MM.1S (cell line): ENCODE measurements around the gene CTNNBL1.

ENCODE experiments used
- DNase-seq: peaks from one replicate; pipeline ENCODE4 v3.0.0-alpha.2; 2015
- H2AFZ ChIP-seq: fragments of 300-600 bp; sonication (generic); 2 replicates; pipeline ENCODE4 v1.6.0; 2016; ENCODE audit warnings: antibody characterized with exemption, low read length
- H3F3A ChIP-seq: fragments of 300-600 bp; sonication (generic); 2 replicates; pipeline ENCODE4 v1.6.1; 2016; ENCODE audit warnings: mild to moderate bottlenecking, antibody characterized with exemption, low read length, moderate library complexity, mixed read lengths; ENCODE audit not compliant: insufficient read depth
- H3K27ac ChIP-seq: fragments of 300-600 bp; sonication (generic); 2 replicates; pipeline ENCODE4 v1.5.1; 2016; ENCODE audit warnings: mild to moderate bottlenecking, low read length
- H3K27me3 ChIP-seq: fragments of 300-600 bp; sonication (generic); replicated peaks from 2 replicates; pipeline ENCODE4 v1.6.0; 2016; ENCODE audit warnings: low read length; ENCODE audit not compliant: insufficient read depth
- H3K36me3 ChIP-seq: fragments of 300-600 bp; sonication (generic); replicated peaks from 2 replicates; pipeline ENCODE4 v1.6.1; 2016; ENCODE audit warnings: mild to moderate bottlenecking, low read length, mixed read lengths; ENCODE audit not compliant: insufficient read depth
- H3K4me1 ChIP-seq: fragments of 300-600 bp; sonication (generic); 2 replicates; pipeline ENCODE4 v1.6.1; 2016; ENCODE audit warnings: low read length, mixed read lengths
- H3K4me2 ChIP-seq: fragments of 300-600 bp; sonication (generic); 2 replicates; pipeline ENCODE4 v1.6.0; 2016; ENCODE audit warnings: low read depth, low read length
- H3K4me3 ChIP-seq: fragments of 300-600 bp; sonication (generic); 2 replicates; pipeline ENCODE4 v1.5.1; 2016; ENCODE audit warnings: low read length, mixed read lengths
- H3K79me2 ChIP-seq: fragments of 300-600 bp; sonication (generic); 2 replicates; pipeline ENCODE4 v1.6.1; 2016; ENCODE audit warnings: mixed run types, low read length, mixed read lengths
- H3K9ac ChIP-seq: fragments of 300-600 bp; sonication (generic); 2 replicates; pipeline ENCODE4 v1.6.1; 2016; ENCODE audit warnings: low read length, mixed read lengths
- H3K9me2 ChIP-seq: fragments of 300-600 bp; sonication (generic); replicated peaks from 2 replicates; pipeline ENCODE4 v1.6.1; 2016; ENCODE audit warnings: mild to moderate bottlenecking, low read length, mixed read lengths; ENCODE audit not compliant: insufficient read depth
- H3K9me3 ChIP-seq: fragments of 300-600 bp; sonication (generic); replicated peaks from 2 replicates; pipeline ENCODE4 v1.6.1; 2016; ENCODE audit warnings: mild to moderate bottlenecking, low read length, mixed read lengths; ENCODE audit not compliant: insufficient read depth
- H4K20me1 ChIP-seq: fragments of 300-600 bp; sonication (generic); 2 replicates; pipeline ENCODE4 v1.6.1; 2016; ENCODE audit warnings: mild to moderate bottlenecking, low read length, moderate library complexity, mixed read lengths; ENCODE audit not compliant: insufficient read depth
- CTCF ChIP-seq: fragments of 300-600 bp; sonication (generic); IDR thresholded peaks from 2 replicates; pipeline ENCODE4 v1.5.1; 2016; ENCODE audit warnings: antibody characterized with exemption, low read length, mixed read lengths
- EZH2 ChIP-seq: fragments of 300-600 bp; sonication (generic); optimal IDR thresholded peaks from 2 replicates; pipeline ENCODE3; 2017; ENCODE audit warnings: low read depth, mild to moderate bottlenecking, antibody characterized with exemption, low read length, mixed read lengths
- EZH2phosphoT487 ChIP-seq: fragments of 300-600 bp; sonication (generic); IDR thresholded peaks from 2 replicates; pipeline ENCODE4 v1.6.1; 2018; ENCODE audit warnings: antibody characterized with exemption, low read length

The CTNNBL1 gene

GRCh38 chr20:37770908-37771307 lies 77.1 kb downstream of the CTNNBL1 start:
- Histone ChIP-seq H3K9me2 (no peaks in the 10 kb centered on the region), H3K27ac (no peak overlapping the region), H4K20me1 (no peaks in the 10 kb centered on the region), H3F3A (no peaks in the 10 kb centered on the region), H2AFZ (no peak overlapping the region), H3K9me3 (no peaks in the 10 kb centered on the region), H3K36me3 (no peaks in the 10 kb centered on the region), H3K4me3 (no peak overlapping the region), H3K79me2 (no peaks in the 10 kb centered on the region), H3K9ac (no peak overlapping the region), H3K27me3 (no peaks in the 10 kb centered on the region), H3K4me1 (no peaks in the 10 kb centered on the region), H3K4me2 (no peak overlapping the region)
- TF ChIP-seq CTCF, result no peak
- TF ChIP-seq EZH2phosphoT487, result no peak
- no peak for TF ChIP-seq EZH2
- no peak for DNase-seq

DNA sequence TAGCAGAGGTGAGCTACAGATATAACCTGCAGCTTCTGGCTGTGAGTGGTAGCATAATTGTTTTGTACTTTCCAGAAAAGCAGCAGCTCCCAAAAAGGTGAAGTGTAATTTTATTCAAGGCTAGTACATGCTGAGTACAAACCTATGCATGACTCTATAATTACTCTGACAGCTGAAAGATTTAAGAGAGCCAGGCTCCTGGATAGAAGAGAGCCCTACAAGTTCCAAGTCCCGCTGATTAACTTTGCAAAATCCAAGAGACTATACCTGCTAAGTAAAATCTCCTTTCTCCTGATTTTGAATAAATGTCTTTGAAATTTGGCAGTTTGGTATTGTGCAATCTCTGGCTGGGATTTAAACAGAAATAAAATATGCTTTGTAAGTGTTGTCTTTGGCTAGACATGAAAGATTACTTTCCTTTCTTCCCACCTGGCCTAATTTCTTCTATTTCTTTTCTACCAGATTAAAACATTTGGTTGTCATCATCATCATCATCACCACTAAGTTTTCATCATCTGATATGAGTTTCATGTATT lies 79.5 kb downstream of the CTNNBL1 start:
- no peaks in the 10 kb centered on the region for H3K27me3 ChIP-seq
- no peak overlapping the region for H3K4me3 ChIP-seq
- no peak overlapping the region for H3K4me2 ChIP-seq
- TF ChIP-seq CTCF (no peak), EZH2 (no peak), EZH2phosphoT487 (no peak)
- H3K4me1 ChIP-seq, result no peaks in the 10 kb centered on the region
- DNase-seq, result no peak
- no peak overlapping the region for H2AFZ ChIP-seq
- H3F3A ChIP-seq, result no peaks in the 10 kb centered on the region
- H3K9me3 ChIP-seq, result no peaks in the 10 kb centered on the region
- no peaks in the 10 kb centered on the region; the same call in 1 of the 2 replicates for H3K36me3 ChIP-seq
- H3K9ac ChIP-seq, result no peak overlapping the region
- no peaks in the 10 kb centered on the region for H3K79me2 ChIP-seq
- no peaks in the 10 kb centered on the region for H3K9me2 ChIP-seq
- H4K20me1 ChIP-seq, result no peaks in the 10 kb centered on the region
- H3K27ac ChIP-seq, result no peak overlapping the region

DNA sequence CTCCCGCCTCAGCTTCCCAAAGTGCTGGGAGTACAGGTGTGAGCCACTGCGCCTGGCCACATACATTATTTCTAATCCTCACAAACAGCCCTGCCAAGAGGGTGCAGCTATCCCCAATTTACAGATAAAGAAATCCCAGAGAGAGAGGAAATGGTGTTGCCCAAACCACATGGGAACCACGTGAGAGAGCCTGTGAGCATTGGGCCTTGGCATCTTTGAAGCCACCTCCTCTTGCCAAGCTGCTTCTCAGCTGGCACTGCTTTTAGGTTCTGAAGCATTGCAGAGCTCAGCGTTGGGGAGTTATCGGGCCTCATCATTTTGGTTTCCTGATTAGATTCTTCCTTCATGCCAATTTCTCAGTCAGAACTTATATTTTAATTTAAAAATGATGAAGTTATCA lies 80.3 kb downstream of the CTNNBL1 start:
- TF ChIP-seq CTCF, result no peak
- TF ChIP-seq EZH2phosphoT487, result no peak
- no peak for TF ChIP-seq EZH2
- no peaks in the 10 kb centered on the region for H3K9me2 ChIP-seq
- H3K9me3 ChIP-seq, result no peaks in the 10 kb centered on the region
- no peak for DNase-seq
- H4K20me1 ChIP-seq, result no peaks in the 10 kb centered on the region
- no peaks in the 10 kb centered on the region for H3K4me1 ChIP-seq
- no peak overlapping the region for H3K4me3 ChIP-seq
- no peaks in the 10 kb centered on the region for H3K27me3 ChIP-seq
- no peak overlapping the region for H3K9ac ChIP-seq
- no peak overlapping the region for H3K27ac ChIP-seq
- no peaks in the 10 kb centered on the region; the same call in 1 of the 2 replicates for H3K36me3 ChIP-seq
- no peak overlapping the region for H2AFZ ChIP-seq
- H3K4me2 ChIP-seq, result no peak overlapping the region
- no peaks in the 10 kb centered on the region for H3F3A ChIP-seq
- no peaks in the 10 kb centered on the region for H3K79me2 ChIP-seq
